Lower leg skin (tissue), 3 donors: ENCODE results near the gene FEM1A.

ENCODE experiments used
- CTCF ChIP-seq, 3 donors: fragments of 450-650 bp; IDR thresholded peaks; one replicate each; pipeline ENCODE4 v1.5.1; 2016; ENCODE audit warnings: antibody characterized with exemption in 3 of 3, mild to moderate bottlenecking in 3 of 3, moderate library complexity in 2 of 3
- POLR2A ChIP-seq, 2 donors: fragments of 450-650 bp; IDR thresholded peaks; one replicate each; pipeline ENCODE4 v1.6.1; 2016 to 2017; ENCODE audit warnings: antibody characterized with exemption in 2 of 2, mild to moderate bottlenecking in 1 of 2, moderate library complexity in 1 of 2

GRCh38 chr19:4768934-4769777 is 22.4 kb upstream of the FEM1A start:
- TF ChIP-seq CTCF (IDR thresholded peaks at IDR 0.05), result no peak
- TF ChIP-seq POLR2A (IDR thresholded peaks at IDR 0.05), result no peak
